Hepatic stellate cell (primary cell): ENCODE results near the gene EDNRA.
"Not testable (repeated sequence)": the region's sequence is repeated elsewhere in the genome, so short reads cannot be mapped to it uniquely, and the experiment has no call there.

Source experiments
- DNase-seq: peaks from one replicate; pipeline ENCODE4 v3.0.0; 2011; ENCODE audit warnings: low spot score

EDNRA gene

GRCh38 chr4:147480891-147481576 lies at the start of gene EDNRA:
Gene EDNRA, plus strand, starts transcription at chr4:147481097. Its CDS starts 4,585 bp downstream, at chr4:147485682.
- peak; percentile 72 for DNase-seq

- not testable (repeated sequence) for DNase-seq
Observed at GRCh38 chr4:147434370-147434769, 46.5 kb upstream of the EDNRA start.

- DNase-seq: no peak
Observed at GRCh38 chr4:147440442-147440841, 40.5 kb upstream of the EDNRA start.

- DNase-seq: no peak
Observed at GRCh38 chr4:147447786-147448185, 33.1 kb upstream of the EDNRA start.

GRCh38 chr4:147453561-147454141 lies 27.2 kb upstream of the EDNRA start:
- DNase-seq: no peak

- DNase-seq: no peak
Observed at GRCh38 chr4:147456706-147457105, 24.2 kb upstream of the EDNRA start.

- no peak for DNase-seq
Observed at GRCh38 chr4:147461161-147461560, 19.7 kb upstream of the EDNRA start.

- DNase-seq: peak; percentile 31
Observed at GRCh38 chr4:147463065-147463464, 17.8 kb upstream of the EDNRA start.

GRCh38 chr4:147465461-147465860 lies 15.4 kb upstream of the EDNRA start:
- no peak for DNase-seq

GRCh38 chr4:147477439-147477838 lies 3.5 kb upstream of the EDNRA start:
- DNase-seq: no peak

GRCh38 chr4:147479376-147479775 lies 1.5 kb upstream of the EDNRA start:
- DNase-seq: no peak

GRCh38 chr4:147479786-147480185 lies 1.1 kb upstream of the EDNRA start:
- peak; percentile 47 for DNase-seq

- DNase-seq: no peak
Observed at GRCh38 chr4:147480502-147480890, 401 bp upstream of the EDNRA start.

- no peak for DNase-seq
Observed at GRCh38 chr4:147481577-147482109, 746 bp downstream of the EDNRA start.

- DNase-seq: no peak
Observed at GRCh38 chr4:147482281-147482680, 1.4 kb downstream of the EDNRA start.

GRCh38 chr4:147485167-147485566 lies 4.3 kb downstream of the EDNRA start:
- DNase-seq: no peak

- no peak for DNase-seq
Observed at GRCh38 chr4:147487616-147488015, 6.7 kb downstream of the EDNRA start.

GRCh38 chr4:147488556-147488955 lies 7.7 kb downstream of the EDNRA start:
- no peak for DNase-seq

GRCh38 chr4:147491086-147491485 lies 10.2 kb downstream of the EDNRA start:
- DNase-seq: no peak

GRCh38 chr4:147492306-147492705 lies 11.4 kb downstream of the EDNRA start:
- DNase-seq: no peak

- DNase-seq: no peak
Observed at GRCh38 chr4:147492761-147493160, 11.9 kb downstream of the EDNRA start.

GRCh38 chr4:147493307-147493706 lies 12.4 kb downstream of the EDNRA start:
- no peak for DNase-seq

GRCh38 chr4:147494301-147494700 lies 13.4 kb downstream of the EDNRA start:
- DNase-seq: no peak

GRCh38 chr4:147496500-147496899 lies 15.6 kb downstream of the EDNRA start:
- DNase-seq: no peak
